ENCODE results near the gene RHOF. TPM values are rescaled to one million over a fixed set of nuclear protein-coding genes. Genes with fewer than 3 reads are reported as not detected.

RHOF gene
- total RNA-seq, 1 donor from 2014 or later: 25.5 TPM

GRCh38 chr12:121755591-121755990 is 37.9 kb downstream of the RHOF start:
- H3K27ac Mint-ChIP-seq (ENCODE audit: unreplicated experiment): no peak overlapping the region
- H3K4me3 Mint-ChIP-seq: no peak overlapping the region
- H3K4me1 Mint-ChIP-seq: peaks cover 4% of the 10 kb centered on the region
- H3K9me3 Mint-ChIP-seq: no peaks in the 10 kb centered on the region
- no peaks in the 10 kb centered on the region for H3K27me3 Mint-ChIP-seq (ENCODE audit: low read depth)
- no peak for TF ChIP-seq CTCF (conservative IDR thresholded peaks at IDR 0.05)
- H3K36me3 Mint-ChIP-seq (ENCODE audit: low read depth): peaks cover 2% of the 10 kb centered on the region
- no peak for DNase-seq (ENCODE audit: low read depth, low spot score)

- Mint-ChIP-seq H3K27ac (ENCODE audit: unreplicated experiment) (no peak overlapping the region), H3K27me3 (ENCODE audit: low read depth) (no peaks in the 10 kb centered on the region), H3K4me1 (peaks cover 4% of the 10 kb centered on the region), H3K9me3 (no peaks in the 10 kb centered on the region), H3K4me3 (no peak overlapping the region), H3K36me3 (ENCODE audit: low read depth) (peaks cover 2% of the 10 kb centered on the region)
- DNase-seq (ENCODE audit: low read depth, low spot score): no peak
- no peak for TF ChIP-seq CTCF (conservative IDR thresholded peaks at IDR 0.05)
Observed at GRCh38 chr12:121754836-121755235, 38.7 kb downstream of the RHOF start.

DNA sequence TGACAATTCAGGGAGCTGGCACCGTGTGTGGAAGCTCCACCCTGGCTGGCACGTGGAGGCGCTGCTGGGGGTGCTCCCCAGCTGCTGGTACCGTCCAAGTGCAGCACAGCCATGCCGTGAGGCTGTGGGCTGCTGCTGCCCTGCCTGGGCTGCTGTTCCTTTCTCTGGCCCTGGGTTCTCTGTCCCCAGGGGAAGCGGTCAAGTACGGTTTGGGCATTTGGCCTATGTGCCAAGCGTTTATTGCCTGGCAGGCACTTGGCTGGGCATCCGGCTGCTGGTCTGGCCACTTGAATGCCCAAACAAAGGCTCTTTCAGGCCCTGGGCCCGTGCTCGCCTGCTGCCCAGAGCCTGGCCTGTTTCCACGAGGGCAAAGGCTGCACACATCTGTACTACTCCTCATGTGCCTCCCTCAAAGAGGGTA is 39.6 kb downstream of the RHOF start:
- peaks cover 8% of the 10 kb centered on the region for H3K4me1 Mint-ChIP-seq
- no peaks in the 10 kb centered on the region for H3K27me3 Mint-ChIP-seq (ENCODE audit: low read depth)
- no peaks in the 10 kb centered on the region for H3K9me3 Mint-ChIP-seq
- no peak for TF ChIP-seq CTCF (conservative IDR thresholded peaks at IDR 0.05)
- peaks cover 2% of the 10 kb centered on the region for H3K36me3 Mint-ChIP-seq (ENCODE audit: low read depth)
- H3K27ac Mint-ChIP-seq (ENCODE audit: unreplicated experiment): no peak overlapping the region
- DNase-seq (ENCODE audit: low read depth, low spot score): no peak
- no peak overlapping the region for H3K4me3 Mint-ChIP-seq

DNA sequence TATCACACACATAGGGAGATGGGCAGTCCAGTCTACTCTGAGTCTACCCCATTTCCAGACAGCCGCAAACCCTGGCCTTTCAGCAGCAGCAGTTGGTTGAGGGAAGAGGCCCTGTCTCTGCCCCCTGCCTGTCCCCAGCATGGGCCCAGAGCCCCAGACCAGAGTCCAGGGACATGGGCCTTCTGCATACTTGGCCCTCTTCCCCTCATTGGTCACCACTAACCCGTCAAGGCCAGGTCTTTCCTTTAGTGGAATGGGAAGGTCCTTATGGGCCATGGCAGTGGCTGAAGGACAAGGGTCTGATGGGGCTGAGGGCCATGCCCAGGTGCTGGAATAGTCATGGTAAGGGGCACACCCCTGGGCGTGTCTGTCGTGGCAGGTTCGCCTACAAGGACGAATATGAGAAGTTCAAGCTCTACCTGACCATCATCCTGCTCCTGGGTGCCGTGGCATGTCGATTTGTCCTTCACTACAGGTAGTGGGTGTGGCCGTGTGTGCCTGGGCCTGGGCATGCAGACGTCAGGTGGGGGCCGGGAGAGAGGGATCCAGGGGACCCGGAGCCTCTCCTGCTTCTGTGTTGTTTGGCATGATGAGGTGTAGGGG is 41.6 kb downstream of the RHOF start:
- no peak overlapping the region for H3K27ac Mint-ChIP-seq (ENCODE audit: unreplicated experiment)
- H3K36me3 Mint-ChIP-seq (ENCODE audit: low read depth): peaks cover 2% of the 10 kb centered on the region
- no peaks in the 10 kb centered on the region for H3K27me3 Mint-ChIP-seq (ENCODE audit: low read depth)
- H3K4me3 Mint-ChIP-seq: no peak overlapping the region
- no peak for TF ChIP-seq CTCF (conservative IDR thresholded peaks at IDR 0.05)
- peaks cover 13% of the 10 kb centered on the region for H3K4me1 Mint-ChIP-seq
- H3K9me3 Mint-ChIP-seq: no peaks in the 10 kb centered on the region
- no peak for DNase-seq (ENCODE audit: low read depth, low spot score)

- no peak for DNase-seq (ENCODE audit: low read depth, low spot score)
- peaks cover 2% of the 10 kb centered on the region for H3K36me3 Mint-ChIP-seq (ENCODE audit: low read depth)
- no peaks in the 10 kb centered on the region for H3K9me3 Mint-ChIP-seq
- no peak for TF ChIP-seq CTCF (conservative IDR thresholded peaks at IDR 0.05)
- no peak overlapping the region for H3K4me3 Mint-ChIP-seq
- no peaks in the 10 kb centered on the region for H3K27me3 Mint-ChIP-seq (ENCODE audit: low read depth)
- H3K4me1 Mint-ChIP-seq: peaks cover 10% of the 10 kb centered on the region
- no peak overlapping the region for H3K27ac Mint-ChIP-seq (ENCODE audit: unreplicated experiment)
Observed at GRCh38 chr12:121751034-121751433, 42.5 kb downstream of the RHOF start.
